ENCODE measurements around the gene ULK4. TPM values are rescaled to one million over a fixed set of nuclear protein-coding genes. Genes with fewer than 3 reads are reported as not detected.

Gene ULK4
- polyA plus RNA-seq, 1 donor from 2014 or later = 7.2 TPM

DNA sequence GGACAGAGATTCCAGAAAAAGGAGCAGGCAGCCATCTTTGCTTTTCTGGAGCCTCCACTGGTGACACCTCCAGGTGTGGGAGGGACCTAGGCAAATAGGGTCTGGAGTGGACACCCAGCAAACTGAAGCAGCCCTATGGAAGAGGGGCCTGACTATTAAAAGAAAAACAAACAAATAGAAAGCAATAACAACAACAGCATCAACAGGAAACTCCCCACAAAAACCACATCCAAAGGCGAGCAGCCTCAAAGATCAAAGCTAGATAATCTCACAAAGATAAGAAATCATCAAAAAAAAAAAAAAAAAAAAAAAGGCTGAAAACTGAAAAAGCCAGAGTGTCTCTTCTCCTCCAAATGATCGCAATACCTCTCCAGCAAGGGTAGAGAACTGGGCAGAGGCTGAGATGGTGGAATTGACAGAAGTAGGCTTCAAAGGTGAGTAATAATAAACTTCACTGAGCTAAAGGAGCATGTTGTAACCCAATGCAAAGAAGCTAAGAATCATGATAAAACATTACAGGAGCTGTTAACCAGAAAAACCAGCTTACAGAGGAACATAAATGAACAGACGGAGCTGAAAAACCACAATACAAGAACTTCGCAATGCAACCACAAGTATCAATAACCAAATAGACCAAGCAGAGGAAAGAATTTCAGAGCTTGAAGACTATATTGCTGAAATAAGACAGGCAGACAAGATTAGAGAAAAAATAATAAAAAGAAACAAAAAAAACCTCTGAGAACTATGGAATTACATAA lies 537.2 kb downstream of the ULK4 start:
- Histone ChIP-seq H3K79me2 (replicated peaks; ENCODE audit: insufficient read depth, low read length) (no peaks in the 10 kb centered on the region), H3K27ac (ENCODE audit: low read length) (no peak overlapping the region), H2AFZ (ENCODE audit: low read depth, low read length) (no peak overlapping the region), H3K9ac (ENCODE audit: low read length) (no peak overlapping the region), H3K36me3 (ENCODE audit: insufficient read depth, low read length) (no peaks in the 10 kb centered on the region), H3K9me3 (ENCODE audit: low read length) (no peaks in the 10 kb centered on the region), H4K20me1 (ENCODE audit: insufficient read depth) (no peaks in the 10 kb centered on the region), H3K27me3 (ENCODE audit: insufficient read depth, low read depth, low read length) (no peaks in the 10 kb centered on the region), H3K4me3 (ENCODE audit: low read length) (no peak overlapping the region), H3F3A (ENCODE audit: insufficient read depth, low read length, poor library complexity, severe bottlenecking) (no peaks in the 10 kb centered on the region), H3K4me2 (ENCODE audit: low read length) (no peak overlapping the region), H3K9me2 (ENCODE audit: insufficient read depth, low read length) (no peaks in the 10 kb centered on the region)
- TF ChIP-seq, protein P1, sequence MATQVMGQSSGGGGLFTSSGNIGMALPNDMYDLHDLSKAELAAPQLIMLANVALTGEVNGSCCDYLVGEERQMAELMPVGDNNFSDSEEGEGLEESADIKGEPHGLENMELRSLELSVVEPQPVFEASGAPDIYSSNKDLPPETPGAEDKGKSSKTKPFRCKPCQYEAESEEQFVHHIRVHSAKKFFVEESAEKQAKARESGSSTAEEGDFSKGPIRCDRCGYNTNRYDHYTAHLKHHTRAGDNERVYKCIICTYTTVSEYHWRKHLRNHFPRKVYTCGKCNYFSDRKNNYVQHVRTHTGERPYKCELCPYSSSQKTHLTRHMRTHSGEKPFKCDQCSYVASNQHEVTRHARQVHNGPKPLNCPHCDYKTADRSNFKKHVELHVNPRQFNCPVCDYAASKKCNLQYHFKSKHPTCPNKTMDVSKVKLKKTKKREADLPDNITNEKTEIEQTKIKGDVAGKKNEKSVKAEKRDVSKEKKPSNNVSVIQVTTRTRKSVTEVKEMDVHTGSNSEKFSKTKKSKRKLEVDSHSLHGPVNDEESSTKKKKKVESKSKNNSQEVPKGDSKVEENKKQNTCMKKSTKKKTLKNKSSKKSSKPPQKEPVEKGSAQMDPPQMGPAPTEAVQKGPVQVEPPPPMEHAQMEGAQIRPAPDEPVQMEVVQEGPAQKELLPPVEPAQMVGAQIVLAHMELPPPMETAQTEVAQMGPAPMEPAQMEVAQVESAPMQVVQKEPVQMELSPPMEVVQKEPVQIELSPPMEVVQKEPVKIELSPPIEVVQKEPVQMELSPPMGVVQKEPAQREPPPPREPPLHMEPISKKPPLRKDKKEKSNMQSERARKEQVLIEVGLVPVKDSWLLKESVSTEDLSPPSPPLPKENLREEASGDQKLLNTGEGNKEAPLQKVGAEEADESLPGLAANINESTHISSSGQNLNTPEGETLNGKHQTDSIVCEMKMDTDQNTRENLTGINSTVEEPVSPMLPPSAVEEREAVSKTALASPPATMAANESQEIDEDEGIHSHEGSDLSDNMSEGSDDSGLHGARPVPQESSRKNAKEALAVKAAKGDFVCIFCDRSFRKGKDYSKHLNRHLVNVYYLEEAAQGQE (IDR thresholded peaks at IDR 0.05; ENCODE audit: borderline replicate concordance) = no peak
- TF ChIP-seq RAD21 (conservative IDR thresholded peaks at IDR 0.05) (no peak), CTCF (IDR thresholded peaks at IDR 0.05; ENCODE audit: poor library complexity, severe bottlenecking) (no peak), POLR2AphosphoS5 (IDR thresholded peaks at IDR 0.05) (no peak), EZH2 (IDR thresholded peaks at IDR 0.05; ENCODE audit: borderline replicate concordance, insufficient read depth, low read length, poor library complexity, severe bottlenecking) (no peak), EP300 (conservative IDR thresholded peaks at IDR 0.05; ENCODE audit: poor library complexity, severe bottlenecking) (no peak), MXI1 (conservative IDR thresholded peaks at IDR 0.05; ENCODE audit: poor library complexity, severe bottlenecking) (no peak)

DNA sequence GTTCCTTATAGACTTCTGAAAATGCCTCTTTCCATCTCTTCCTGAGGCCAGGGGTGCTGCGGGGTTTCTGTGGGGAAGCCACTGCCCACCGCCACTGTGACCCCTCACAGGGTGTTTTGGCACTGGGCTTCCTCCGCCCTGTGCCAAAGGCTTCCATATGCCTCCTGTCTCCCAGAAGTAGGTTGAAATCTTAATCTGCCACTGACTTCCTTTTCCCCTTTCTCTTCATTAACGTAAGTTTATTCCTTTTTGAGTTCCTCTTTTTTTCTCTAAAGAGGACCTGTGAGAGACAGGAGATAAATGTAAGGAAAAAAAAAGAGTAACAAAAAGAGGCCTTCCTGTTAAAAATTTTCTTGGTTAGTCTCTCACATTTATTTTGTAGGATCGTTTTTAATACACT lies 542.1 kb downstream of the ULK4 start:
- H3K36me3 ChIP-seq (ENCODE audit: insufficient read depth, low read length) = no peaks in the 10 kb centered on the region
- H3K9me2 ChIP-seq (ENCODE audit: insufficient read depth, low read length) = no peaks in the 10 kb centered on the region
- H3K27me3 ChIP-seq (ENCODE audit: insufficient read depth, low read depth, low read length) = no peaks in the 10 kb centered on the region
- no peak overlapping the region for H2AFZ ChIP-seq (ENCODE audit: low read depth, low read length)
- H3K27ac ChIP-seq (ENCODE audit: low read length) = no peak overlapping the region
- H3K9ac ChIP-seq (ENCODE audit: low read length) = no peak overlapping the region
- no peaks in the 10 kb centered on the region for H3F3A ChIP-seq (ENCODE audit: insufficient read depth, low read length, poor library complexity, severe bottlenecking)
- no peak for TF ChIP-seq EP300 (conservative IDR thresholded peaks at IDR 0.05; ENCODE audit: poor library complexity, severe bottlenecking)
- TF ChIP-seq CTCF (IDR thresholded peaks at IDR 0.05; ENCODE audit: poor library complexity, severe bottlenecking) = no peak
- TF ChIP-seq MXI1 (conservative IDR thresholded peaks at IDR 0.05; ENCODE audit: poor library complexity, severe bottlenecking) = no peak
- no peak for TF ChIP-seq RAD21 (conservative IDR thresholded peaks at IDR 0.05)
- TF ChIP-seq, protein P1 (IDR thresholded peaks at IDR 0.05; ENCODE audit: borderline replicate concordance) = no peak
- TF ChIP-seq TAF1 (IDR thresholded peaks at IDR 0.05; ENCODE audit: low read depth) = no peak
- TF ChIP-seq POLR2AphosphoS5 (IDR thresholded peaks at IDR 0.05) = no peak
- no peak for TF ChIP-seq SMC3 (conservative IDR thresholded peaks at IDR 0.05; ENCODE audit: poor library complexity)
- TF ChIP-seq EZH2 (IDR thresholded peaks at IDR 0.05; ENCODE audit: borderline replicate concordance, insufficient read depth, low read length, poor library complexity, severe bottlenecking) = no peak
- no peaks in the 10 kb centered on the region for H4K20me1 ChIP-seq (ENCODE audit: insufficient read depth)
- H3K4me2 ChIP-seq (ENCODE audit: low read length) = no peak overlapping the region
- H3K4me3 ChIP-seq (ENCODE audit: low read length) = no peak overlapping the region
- H3K9me3 ChIP-seq (ENCODE audit: low read length) = no peaks in the 10 kb centered on the region
- no peaks in the 10 kb centered on the region for H3K79me2 ChIP-seq (replicated peaks; ENCODE audit: insufficient read depth, low read length)

All from neural cell (in vitro differentiated cells).